ENCODE data around the gene USE1. TPM values are rescaled to one million over a fixed set of nuclear protein-coding genes. Genes with fewer than 3 reads are reported as not detected.

USE1 gene
- total RNA-seq, 1 donor from 2014 or later: 11.1 TPM

DNA sequence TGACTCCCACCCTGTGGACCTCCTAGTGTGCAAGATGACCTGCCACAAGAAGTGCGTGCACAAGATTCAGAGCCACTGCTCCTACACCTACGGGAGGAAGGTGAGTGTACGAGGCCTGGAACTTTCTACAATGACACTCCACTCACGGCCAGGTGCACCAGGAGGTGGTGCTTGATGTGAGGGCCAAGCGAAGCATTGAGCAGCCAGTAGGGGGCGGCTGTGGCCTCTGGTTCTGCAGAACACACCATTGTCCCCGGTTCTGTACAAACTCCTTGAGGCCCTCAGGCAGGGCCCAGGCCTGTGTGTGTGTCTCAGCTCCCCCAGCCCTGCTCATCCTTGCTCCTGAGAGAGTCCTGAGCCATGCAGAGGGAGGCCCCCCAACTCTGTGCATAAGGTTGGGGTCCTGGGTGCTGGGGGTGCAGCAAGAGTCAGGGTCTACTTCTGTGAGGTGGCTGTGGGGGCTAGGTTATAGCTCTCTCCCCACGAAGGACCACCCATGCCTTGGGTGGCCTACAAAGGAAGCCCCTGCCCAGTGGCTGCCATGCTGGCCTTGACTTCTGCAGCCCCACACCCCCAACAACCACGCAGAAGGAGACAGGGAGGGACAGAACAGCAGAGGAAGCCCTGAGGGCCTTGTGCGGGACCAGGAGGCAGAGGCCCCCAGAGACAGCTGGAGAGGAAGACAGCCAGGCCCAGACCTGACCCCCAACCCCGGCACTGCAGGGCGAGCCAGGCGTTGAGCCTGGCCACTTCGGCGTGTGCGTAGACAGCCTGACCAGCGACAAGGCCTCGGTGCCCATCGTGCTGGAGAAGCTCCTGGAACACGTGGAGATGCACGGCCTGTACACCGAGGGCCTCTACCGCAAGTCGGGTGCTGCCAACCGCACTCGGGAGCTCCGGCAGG is 9.7 kb upstream of the USE1 start:
- DNase-seq (ENCODE audit: low spot score): peak; percentile 25

DNA sequence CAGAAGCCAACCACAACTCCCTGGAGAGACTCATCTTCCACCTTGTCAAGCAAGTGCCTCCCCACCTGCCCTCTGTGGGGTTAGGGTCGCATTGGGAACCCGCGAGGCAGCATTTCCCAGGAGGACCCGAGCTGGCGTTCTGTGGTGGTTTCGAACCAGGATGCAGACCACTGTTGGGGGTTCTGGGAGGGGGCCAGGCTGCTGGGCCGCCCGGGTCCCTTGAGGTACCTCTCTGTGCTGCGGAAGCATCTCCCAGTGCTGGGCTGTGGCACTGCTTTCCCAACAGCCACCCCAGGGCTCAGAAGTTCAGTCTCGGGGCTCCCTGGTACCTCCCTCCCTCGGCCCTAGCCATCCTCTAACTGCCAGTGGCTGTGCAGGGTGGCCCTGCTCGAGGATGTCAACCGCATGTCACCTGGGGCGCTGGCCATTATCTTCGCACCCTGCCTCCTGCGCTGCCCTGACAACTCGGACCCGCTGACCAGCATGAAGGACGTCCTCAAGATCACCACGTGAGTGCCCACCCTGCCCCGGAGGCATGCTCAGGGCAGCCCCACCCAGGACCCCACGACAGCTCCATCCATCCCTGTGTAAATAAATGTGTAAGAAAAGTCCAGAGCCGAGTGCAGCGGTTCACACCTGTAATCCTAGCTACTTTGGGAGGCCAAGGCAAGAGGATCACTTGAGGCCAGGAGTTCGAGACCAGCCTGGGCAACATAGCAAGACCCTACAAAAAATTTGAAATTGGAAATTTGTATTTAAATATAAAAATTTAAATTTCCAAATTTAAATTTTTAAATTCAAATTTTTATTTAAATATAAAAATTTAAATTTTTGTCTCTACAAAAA is 8.2 kb upstream of the USE1 start:
- DNase-seq (ENCODE audit: low spot score): no peak

DNA sequence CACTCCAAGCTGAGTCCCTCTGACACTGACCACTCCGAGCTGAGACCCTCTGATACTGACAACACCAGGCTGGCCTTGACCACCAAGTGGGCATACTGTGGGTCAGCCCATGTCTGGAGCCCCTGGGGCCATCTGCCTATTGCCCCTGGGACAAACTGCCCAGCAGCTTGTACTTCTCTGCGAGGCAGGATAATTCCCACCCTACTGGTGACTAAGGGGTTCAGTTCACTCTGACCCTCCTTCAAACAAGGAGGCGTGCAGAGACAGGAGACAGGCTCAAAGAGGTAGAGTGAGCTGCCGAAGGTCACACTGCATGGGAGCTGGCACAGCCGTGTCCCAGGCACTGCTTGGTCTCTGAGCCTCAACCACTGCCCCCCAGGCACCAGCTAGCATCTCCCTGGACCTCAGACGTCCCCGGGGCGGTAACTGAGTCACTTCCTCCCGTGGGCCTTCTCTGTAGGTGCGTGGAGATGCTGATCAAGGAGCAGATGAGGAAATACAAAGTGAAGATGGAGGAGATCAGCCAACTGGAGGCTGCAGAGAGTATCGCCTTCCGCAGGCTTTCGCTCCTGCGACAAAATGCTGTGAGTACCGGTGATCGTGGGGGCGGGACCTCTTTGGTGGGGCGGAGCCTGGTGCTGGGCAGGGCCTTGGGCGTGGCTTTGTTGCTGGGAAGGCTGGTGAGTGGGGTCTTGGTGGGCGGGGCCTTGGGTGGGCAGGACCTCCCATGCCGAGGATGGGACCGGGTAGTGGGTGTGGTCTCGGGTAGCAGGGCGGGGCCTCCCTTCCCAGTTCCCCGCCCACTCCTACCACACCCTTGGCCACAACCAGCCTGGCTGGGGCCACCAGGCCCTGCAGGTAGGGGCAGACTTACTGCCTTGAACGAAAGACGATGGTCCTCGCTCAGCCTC is 5.8 kb upstream of the USE1 start:
- no peak for DNase-seq (ENCODE audit: low spot score)

DNA sequence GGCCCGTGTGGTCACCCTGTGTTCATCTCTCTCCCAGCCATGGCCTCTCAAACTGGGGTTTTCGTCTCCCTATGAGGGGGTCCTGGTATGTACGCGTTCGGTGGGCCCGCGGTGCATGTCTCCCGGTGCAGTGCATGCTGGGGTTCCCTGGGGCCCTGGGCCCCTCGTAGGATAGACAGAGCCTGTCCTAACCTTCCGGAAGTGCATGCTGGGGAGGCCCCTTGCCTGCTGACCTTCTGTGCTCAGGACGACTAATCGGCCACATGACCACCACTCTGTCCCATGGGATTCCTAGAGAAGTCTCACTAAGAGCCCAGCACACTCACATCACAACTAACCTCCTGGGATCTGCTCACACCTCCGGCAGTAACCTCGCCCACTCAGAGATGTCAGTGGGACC is 4.9 kb upstream of the USE1 start:
- DNase-seq (ENCODE audit: low spot score): no peak

DNA sequence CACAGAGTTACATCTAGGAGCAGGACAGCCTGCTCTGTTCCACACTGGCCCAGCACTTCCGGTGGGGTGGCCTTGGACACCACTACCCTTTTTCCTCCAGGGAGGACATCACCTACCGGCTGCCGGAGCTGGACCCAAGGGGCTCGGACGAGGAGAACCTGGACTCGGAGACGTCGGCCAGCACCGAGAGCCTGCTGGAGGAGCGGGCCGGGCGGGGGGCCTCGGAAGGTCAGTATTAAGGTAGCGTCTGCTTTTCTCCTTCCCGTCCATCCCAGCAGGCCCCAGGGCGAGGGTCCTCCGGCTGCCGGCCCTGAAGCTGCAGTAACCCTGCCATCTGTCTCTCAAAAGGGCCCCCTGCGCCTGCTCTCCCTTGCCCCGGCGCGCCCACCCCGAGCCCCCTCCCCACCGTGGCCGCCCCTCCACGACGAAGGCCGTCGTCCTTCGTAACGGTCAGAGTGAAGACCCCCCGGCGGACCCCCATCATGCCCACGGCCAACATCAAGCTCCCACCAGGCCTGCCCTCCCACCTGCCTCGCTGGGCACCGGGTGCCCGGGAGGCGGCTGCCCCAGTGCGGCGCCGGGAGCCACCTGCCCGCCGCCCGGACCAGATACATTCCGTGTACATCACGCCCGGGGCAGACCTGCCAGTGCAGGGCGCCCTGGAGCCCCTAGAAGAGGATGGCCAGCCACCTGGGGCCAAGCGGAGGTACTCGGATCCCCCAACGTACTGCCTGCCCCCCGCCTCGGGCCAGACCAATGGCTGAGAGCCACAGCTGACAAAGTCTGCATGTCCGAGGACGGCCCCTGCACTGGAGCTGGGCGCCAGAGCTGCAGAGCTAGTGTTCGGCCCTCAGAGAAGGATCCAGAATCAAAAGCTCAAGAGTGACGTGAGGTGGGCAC is 3.4 kb upstream of the USE1 start:
- DNase-seq (ENCODE audit: low spot score): no peak

DNA sequence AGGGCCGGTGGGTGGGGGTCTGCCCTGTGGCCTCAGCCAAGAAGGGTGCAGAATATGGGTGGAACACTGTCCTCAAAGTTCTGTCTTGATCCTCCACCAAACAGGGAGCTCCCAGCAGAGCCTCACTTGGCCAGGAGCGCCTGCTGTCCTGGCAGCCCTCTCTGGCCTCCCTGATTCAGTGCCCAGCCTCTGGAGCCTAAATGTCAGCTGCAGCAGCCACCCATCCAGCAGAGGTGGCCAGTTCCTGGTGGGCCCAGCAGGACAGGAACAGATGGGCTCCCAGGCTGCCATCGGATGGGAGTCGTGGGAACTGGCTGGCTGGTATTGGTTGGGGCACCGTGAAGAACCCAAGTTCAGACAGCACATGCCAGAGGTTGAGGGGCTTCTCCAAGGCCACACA is 1.8 kb upstream of the USE1 start:
- no peak for DNase-seq (ENCODE audit: low spot score)

DNA sequence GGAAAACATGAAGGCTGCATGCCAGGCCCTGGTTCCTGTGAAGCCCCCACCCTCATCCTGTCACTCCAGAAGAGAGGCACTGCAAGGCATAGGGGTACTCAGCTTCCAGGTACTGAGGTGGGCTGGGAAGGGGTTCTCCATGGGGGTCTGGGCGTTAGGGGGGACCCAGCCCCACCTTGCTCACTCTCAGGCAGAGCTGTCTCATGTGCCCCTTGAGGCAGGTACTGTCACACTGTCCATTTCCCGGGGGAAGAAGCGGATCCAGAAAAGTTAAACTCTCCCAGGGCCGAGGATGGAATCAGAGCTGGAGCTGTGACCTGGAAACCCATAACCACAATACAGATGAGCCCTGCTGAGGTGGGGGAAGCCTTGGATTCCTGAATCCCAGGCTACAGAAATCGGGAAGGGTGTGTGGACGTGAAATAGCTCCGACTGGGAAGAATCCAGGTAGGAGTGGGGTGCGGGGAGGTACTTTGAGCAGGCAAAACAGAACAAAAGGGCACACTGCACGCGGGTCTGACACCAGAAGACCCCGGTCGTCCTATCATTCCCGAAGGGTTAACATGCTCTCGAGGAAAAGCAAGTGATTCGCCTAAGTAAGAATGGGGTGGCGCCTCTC is 540 bp upstream of the USE1 start:
- DNase-seq (ENCODE audit: low spot score): no peak

DNA sequence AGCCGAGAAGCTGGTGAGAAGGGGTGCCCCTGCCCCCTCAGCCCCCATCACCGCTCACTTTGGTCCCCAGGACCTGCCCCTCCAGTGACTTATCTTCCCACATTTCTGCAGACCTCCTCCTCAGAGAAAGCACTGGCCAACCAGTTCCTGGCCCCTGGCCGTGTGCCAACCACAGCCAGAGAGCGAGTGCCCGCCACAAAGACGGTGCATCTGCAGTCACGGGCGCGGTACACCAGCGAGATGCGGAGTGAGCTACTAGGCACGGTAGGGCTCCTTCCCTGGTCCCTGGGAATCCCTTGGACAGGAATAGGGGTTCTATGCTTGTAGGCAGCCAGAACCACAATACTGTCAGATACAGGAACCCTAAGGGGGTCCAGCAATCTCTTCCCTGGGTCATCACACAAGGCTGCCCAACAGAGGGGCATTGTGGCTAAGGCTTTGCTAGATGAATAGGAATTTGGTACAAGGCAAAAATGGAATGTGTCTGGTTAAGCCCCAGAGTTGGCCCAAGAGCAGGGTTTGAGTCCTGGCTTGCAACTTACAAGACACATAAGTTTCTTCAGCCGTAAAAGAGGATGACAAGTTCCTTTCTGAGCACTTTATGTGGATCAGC is 1.0 kb downstream of the USE1 start:
- no peak for DNase-seq (ENCODE audit: low spot score)

DNA sequence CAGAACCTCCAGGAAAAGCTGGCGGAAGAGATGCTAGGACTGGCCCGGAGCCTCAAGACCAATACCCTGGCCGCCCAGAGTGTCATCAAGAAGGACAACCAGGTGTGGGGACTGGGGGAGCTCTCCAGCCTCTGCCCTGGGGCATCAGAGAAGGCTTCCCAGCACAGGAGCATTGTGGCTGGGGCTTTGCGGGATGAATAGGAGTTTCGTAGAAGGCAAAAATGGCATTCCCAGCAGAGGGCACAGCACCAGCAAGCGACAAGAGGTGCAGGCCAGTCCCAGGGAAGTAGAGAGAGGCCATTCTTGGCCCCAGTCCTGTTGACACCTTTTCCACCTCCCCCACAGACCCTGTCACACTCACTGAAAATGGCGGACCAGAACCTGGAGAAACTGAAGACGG is 4.1 kb downstream of the USE1 start:
- DNase-seq (ENCODE audit: low spot score): no peak

DNA sequence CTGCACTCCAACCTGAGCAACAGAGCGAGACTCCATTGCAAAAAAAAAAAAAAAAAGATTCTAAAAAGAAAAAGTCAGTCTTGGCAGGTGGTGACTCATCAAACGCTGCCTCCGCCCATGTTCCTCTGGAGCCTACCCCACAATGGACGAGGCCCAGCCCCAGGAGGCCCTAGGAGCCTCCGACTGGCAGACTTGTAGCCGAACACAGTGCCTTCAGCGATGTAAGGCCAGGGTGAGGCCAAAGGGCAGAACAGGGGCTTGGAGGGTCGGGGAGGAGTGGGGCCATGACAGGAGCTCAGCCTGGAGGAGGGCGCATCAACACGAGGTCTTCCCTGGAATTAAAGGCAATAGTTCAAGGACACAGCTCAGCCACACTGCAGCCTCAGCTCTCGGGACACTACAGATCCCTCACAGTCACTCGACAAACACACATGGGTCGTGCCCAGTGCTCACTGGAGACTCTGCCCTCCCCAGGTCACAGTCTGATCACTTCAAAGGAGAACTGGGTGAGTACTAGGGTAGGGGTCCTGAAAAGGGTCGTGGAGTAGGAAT is 5.1 kb downstream of the USE1 start:
- DNase-seq (ENCODE audit: low spot score): peak; percentile 80

DNA sequence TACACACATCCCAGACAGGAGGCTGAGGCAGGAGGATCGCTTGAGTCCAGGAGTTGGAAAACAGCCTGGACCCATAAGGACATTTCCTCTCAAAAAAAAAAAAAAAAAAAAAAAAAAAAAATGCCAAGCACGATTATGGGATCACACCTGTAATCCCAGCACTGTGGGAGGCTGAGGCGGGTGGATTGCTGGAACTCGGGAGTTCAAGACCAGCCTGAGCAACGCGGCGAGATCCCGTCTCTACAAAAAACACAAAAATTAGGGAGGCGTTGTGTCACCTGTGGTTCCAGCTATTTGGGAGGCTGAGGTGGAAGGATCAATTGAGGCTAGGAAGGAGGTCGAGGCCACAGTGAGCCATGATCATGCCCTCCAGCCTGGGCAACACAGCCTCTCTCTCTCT is 9.9 kb downstream of the USE1 start:
- no peak for DNase-seq (ENCODE audit: low spot score)

DNA sequence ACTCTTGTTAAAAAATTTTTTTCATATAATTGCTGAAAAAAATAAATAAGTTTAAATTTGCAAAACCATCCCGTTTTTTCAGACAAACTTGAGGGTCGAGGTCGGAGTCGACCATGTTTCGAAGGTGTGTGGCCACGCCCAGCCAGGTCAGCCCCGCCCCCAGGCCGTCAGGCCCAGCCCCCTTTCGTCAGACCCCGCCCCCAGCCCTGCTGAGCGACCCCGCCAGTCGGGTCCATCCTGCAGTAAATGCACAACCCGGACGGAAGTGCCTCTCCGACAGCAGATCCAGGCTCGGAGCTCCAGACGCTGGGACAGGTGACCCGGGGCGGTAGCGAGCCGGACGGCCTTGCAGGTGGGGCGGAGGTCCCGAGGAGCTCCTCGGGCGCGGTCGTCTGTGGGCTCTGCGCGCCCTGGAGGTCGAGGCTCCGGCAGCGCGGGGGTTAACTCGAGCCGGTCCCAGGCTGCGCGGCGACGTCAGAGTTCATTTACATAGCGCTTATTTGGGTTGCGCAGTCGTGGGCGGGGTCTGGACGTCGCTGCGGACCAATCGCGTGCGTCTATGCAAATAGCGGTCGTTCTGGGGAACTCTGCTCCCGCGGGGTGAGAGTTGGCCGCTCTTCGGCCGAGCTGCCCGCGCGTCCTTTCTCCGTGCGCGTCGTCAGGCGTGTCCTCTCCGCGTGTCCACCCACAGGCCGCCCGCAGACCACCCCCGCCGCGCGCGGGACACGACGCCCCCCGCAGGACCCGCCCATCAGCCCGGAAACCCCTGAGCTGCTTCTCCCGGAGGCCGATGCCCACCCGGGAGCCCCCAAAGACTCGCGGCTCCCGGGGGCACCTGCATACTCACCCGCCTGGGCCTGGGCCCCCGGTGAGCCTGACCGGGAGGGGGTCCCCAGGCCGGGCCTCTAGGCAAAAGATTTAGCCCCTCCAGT is 11.1 kb downstream of the USE1 start, which contains the start of gene OCEL1:
TSS of gene OCEL1 (plus strand) at position 225 of the 932 bp plus-strand sequence. CDS start at position 247, 22 bp downstream.
- peak; percentile 99 for DNase-seq (ENCODE audit: low spot score)

DNA sequence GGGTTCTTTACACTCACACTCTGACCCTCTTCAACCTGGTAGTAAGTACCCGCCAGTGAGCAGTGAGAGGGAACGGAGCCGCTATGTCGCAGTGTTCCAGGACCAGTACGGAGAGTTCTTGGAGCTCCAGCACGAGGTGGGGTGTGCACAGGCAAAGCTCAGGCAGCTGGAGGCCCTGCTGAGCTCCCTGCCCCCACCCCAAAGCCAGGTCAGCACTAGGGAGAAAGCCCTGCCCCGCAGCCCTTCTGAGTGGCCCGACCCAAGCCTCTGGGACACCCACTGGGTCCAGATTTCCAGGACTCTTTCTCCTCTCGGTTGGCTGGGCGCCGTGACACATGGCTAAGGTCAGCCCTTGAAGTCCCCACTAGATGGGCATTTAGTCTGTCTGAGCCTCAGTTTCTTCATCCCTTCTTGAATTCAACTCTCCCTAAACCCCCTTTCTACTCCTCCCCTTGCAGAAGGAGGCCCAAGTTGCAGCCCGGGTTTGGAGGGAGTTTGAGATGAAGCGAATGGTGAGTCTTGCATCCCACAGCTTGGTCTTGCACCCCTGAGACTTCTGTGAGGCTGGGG is 12.7 kb downstream of the USE1 start:
- peak; percentile 35 for DNase-seq (ENCODE audit: low spot score)

DNA sequence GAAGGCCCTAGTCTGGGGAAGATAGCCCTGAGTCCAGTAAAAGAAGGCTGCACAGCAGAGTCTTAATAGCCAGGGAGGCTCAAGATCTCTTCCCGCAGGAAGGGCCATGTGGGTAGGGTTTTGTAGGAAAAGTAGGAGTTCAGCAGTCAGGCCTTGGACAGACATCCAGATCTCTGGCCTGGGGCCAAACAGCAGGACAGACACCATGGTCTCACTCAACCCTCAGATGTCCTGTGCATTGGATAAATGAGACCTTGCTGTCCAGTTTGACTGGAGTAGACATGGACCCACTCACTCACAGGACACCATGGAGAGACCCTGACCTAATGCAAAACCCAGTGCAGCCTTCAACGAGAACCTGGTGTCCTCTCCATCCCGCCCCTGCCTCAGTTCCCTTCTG is 14.7 kb downstream of the USE1 start:
- DNase-seq (ENCODE audit: low spot score): no peak

DNA sequence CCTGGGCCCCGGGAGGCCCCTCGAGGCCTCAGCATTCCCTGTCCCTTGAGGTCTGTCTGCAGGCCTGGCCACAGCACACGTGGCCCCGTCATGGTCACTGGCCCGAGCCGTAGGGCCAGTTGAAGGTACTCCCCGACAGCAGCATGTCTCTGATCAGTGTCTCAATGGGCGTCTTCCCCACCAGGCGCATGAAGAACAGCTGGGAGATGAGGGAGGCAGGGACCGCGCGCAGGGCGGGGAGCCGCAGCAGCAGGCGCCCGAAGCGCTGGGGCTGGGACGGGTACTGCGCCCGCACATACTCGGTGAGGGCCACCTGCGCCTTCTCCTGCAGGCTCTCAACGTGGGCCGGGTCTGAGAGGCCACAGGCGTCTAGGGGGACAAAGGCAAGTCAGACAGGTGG is 17.1 kb downstream of the USE1 start:
- DNase-seq (ENCODE audit: low spot score): no peak

DNA sequence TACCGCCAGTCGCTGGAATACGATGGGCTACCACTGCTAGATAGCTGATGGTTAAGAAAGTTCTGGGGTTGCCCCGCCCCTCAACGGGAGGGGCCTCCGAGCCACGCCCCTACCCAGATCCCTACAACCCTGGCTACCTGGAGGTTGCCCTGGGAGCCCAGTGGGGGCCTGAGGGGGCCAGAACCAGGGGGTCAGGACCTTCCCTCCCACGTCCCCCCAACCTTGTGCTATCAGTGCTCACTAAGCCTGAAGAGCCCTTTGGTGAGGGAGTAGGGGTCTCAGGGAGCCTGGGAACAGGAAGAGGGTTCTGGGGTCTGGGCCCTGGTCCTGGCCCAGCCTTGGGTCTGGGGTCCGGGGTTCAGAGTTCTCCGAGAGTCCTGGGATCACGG is 19.7 kb downstream of the USE1 start:
- DNase-seq (ENCODE audit: low spot score): no peak

DNA sequence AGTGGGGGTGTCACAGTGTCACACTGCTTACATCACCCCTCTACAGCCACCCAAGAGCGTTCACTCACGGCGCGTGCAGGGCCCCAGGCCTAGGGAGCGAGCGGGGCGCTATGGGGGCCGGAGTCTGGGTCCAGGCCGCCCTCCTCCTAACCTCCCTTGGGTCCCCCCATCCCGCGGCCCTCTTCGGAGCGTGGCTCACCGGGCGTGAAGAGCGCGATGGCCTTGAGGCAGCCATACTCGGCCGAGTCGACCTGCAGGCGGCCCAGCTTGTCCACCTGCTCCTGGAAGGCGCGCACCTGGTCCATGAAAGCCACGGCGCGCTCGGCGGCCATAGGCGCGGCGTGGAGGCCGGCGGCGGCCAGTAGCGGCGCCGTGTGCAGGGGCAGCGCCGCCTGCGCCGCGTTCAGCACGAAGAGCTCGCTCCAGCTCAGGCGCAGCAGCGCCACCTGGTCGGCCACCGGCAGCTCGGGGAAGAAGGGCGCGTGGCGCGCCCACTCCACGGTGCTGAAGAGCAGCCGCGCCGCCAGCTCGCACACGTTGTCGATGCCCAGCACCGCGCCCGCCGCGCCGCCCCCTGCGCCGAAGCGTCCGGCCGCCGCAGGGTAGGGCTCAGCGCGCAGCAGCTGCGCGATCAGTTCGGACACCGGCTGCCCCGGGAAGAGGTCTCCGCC is 20.3 kb downstream of the USE1 start:
- peak; percentile 76 for DNase-seq (ENCODE audit: low spot score)

Measured in umbilical cord (tissue), 2 donors.